LNCaP clone FGC (cell line): ENCODE data around the gene CCDC172.

Experiments
- DNase-seq: peaks from one replicate; pipeline ENCODE4 v3.0.0-alpha.2; 2011; ENCODE audit warnings: low read depth
- H3K4me3 ChIP-seq: 2 replicates; pipeline ENCODE4 v1.5.1; 2011; ENCODE audit warnings: mild to moderate bottlenecking, low read depth, low read length, control low read depth
- TF ChIP-seq, protein P1 (sequence below): IDR thresholded peaks from 2 replicates; pipeline ENCODE4 v1.5.1; 2012; ENCODE audit warnings: mild to moderate bottlenecking; ENCODE audit not compliant: control insufficient read depth, insufficient read depth; ENCODE audit errors: extremely low read depth

Gene CCDC172

GRCh38 chr10:116292493-116292892 is 31.8 kb upstream of the CCDC172 start:
- H3K4me3 ChIP-seq, result no peak overlapping the region
- DNase-seq, result no peak
- TF ChIP-seq, protein P1, sequence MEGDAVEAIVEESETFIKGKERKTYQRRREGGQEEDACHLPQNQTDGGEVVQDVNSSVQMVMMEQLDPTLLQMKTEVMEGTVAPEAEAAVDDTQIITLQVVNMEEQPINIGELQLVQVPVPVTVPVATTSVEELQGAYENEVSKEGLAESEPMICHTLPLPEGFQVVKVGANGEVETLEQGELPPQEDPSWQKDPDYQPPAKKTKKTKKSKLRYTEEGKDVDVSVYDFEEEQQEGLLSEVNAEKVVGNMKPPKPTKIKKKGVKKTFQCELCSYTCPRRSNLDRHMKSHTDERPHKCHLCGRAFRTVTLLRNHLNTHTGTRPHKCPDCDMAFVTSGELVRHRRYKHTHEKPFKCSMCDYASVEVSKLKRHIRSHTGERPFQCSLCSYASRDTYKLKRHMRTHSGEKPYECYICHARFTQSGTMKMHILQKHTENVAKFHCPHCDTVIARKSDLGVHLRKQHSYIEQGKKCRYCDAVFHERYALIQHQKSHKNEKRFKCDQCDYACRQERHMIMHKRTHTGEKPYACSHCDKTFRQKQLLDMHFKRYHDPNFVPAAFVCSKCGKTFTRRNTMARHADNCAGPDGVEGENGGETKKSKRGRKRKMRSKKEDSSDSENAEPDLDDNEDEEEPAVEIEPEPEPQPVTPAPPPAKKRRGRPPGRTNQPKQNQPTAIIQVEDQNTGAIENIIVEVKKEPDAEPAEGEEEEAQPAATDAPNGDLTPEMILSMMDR, result no peak

DNA sequence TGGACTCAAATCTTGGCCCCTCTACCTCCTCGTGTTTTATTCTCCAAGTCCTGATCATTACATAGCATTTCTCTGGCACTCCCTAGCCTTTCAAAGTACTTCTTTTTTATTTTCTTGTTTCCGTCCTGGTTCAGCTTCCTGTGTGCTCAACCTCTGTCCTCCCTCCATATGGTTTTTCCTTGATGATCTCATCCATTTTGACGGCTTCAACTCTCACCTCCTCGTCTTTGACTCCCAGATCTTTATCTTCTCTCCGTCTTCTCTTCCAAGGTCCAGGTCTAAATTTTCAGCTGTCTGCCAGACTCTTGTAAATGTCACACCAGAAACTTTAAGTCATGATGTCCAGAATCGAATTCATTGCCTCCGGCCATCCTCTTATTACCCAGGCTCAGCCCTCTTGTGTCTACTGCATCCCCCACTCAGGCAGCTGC is 27.9 kb upstream of the CCDC172 start:
- no peak overlapping the region for H3K4me3 ChIP-seq
- DNase-seq, result no peak
- TF ChIP-seq, protein P1, result no peak

DNA sequence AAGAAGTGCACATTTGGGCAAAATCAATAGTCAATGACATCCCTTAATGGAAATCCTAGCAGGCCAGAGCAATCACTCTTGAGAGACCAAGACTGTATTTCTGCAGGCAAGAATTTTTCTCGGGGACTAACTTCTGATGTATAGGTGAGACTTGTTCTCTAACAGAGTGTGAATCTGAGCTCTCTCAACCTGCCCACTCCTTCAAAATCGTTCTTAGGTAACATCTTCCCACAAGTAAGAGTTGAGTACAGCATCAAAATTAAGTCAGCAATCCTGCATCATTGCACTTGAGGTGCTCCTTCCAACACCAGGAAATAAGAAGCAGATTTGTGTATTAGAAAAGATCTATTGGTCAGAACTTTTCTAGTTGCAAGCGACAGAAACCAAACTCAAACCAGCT is 25.7 kb upstream of the CCDC172 start:
- no peak overlapping the region for H3K4me3 ChIP-seq
- TF ChIP-seq, protein P1, result no peak

DNA sequence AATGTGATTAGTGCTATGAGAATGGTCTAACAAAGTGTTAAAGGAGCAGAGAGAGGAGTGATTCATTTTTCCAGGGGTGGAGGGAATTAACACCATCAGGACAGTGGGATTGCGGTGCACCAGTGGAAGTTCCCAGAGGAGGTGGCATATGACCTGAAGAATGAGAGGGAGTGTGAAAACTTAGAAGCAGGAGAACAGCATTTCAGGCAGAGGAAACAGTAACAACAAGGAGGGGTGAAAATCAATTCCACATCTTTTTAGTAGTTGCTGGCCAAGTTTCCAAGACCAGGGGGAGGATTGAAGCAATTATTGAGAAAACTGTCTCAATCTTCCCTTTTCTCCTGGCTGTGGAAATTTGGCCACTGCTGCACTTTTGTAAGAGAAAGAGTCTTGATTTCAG is 23.7 kb upstream of the CCDC172 start:
- TF ChIP-seq, protein P1, result no peak
- H3K4me3 ChIP-seq, result no peak overlapping the region
- no peak for DNase-seq

More for the DNA sequence above, 25.7 kb upstream of the CCDC172 start:
- DNase-seq, result no peak

- TF ChIP-seq, protein P1, result no peak
- H3K4me3 ChIP-seq, result no peak overlapping the region
- DNase-seq, result no peak
Measured at GRCh38 chr10:116304923-116305322, 19.3 kb upstream of the CCDC172 start.

- no peak overlapping the region for H3K4me3 ChIP-seq
- TF ChIP-seq, protein P1, result no peak
- DNase-seq, result no peak
Measured at GRCh38 chr10:116306847-116307246, 17.4 kb upstream of the CCDC172 start.

GRCh38 chr10:116307455-116307854 is 16.8 kb upstream of the CCDC172 start:
- TF ChIP-seq, protein P1, result no peak
- H3K4me3 ChIP-seq, result no peak overlapping the region
- no peak for DNase-seq
